IPS DF 6.9 (cell line): ENCODE results near the gene BPIFB1.

Experiments used
- DNase-seq: peaks from one replicate; pipeline ENCODE4 v3.0.0-alpha.2; 2013; ENCODE audit warnings: low read depth, low spot score
- H3K27ac ChIP-seq: one replicate; pipeline ENCODE4 v1.5.1; 2013; ENCODE audit warnings: low read length, control low read depth
- H3K27me3 ChIP-seq: 2 replicates; pipeline ENCODE4 v1.6.1; 2013; ENCODE audit warnings: mild to moderate bottlenecking, low read length; ENCODE audit not compliant: control insufficient read depth, insufficient read depth
- H3K36me3 ChIP-seq: 2 replicates; pipeline ENCODE4 v1.6.1; 2013; ENCODE audit warnings: low read length; ENCODE audit not compliant: control insufficient read depth, insufficient read depth
- H3K4me1 ChIP-seq: 2 replicates; pipeline ENCODE4 v1.6.1; 2013; ENCODE audit warnings: low read length; ENCODE audit not compliant: control insufficient read depth, insufficient read depth
- H3K4me3 ChIP-seq: 2 replicates; pipeline ENCODE4 v1.5.1; 2013; ENCODE audit warnings: mild to moderate bottlenecking, low read length
- H3K9me3 ChIP-seq: 2 replicates; pipeline ENCODE4 v1.6.1; 2013; ENCODE audit warnings: low read length, inconsistent platforms; ENCODE audit not compliant: control insufficient read depth, insufficient read depth
- WGBS: extraction: QIAGEN DNeasy Blood & Tissue Kit; methylation state at CpG from one replicate; pipeline ENCODE4 v1.1.7; 2013; ENCODE audit warnings: mixed read lengths, missing lambda C conversion rate; ENCODE audit not compliant: insufficient read length, insufficient coverage; 5-methylcytosine and 5-hydroxymethylcytosine counted together

BPIFB1 gene

GRCh38 chr20:33282991-33283555, at the start of gene BPIFB1:
TSS of gene BPIFB1 (plus strand) at chr20:33283214. CDS start at chr20:33286074, 2,860 bp downstream.
- H3K4me1 ChIP-seq = no peaks in the 10 kb centered on the region
- H3K36me3 ChIP-seq = no peaks in the 10 kb centered on the region
- H3K27me3 ChIP-seq = no peaks in the 10 kb centered on the region
- no peak within 1 kb of the TSS for H3K4me3 ChIP-seq
- no CpG with 5 or more reads among the region's 13 CpGs for WGBS
- no peak for DNase-seq
- no peak within 1 kb of the TSS for H3K27ac ChIP-seq
- no peaks in the 10 kb centered on the region for H3K9me3 ChIP-seq

- no peak overlapping the region for H3K4me3 ChIP-seq
- no peak for DNase-seq
- H3K27ac ChIP-seq = no peak overlapping the region
- no peaks in the 10 kb centered on the region for H3K9me3 ChIP-seq
- H3K27me3 ChIP-seq = no peaks in the 10 kb centered on the region
- no peaks in the 10 kb centered on the region for H3K4me1 ChIP-seq
- no peaks in the 10 kb centered on the region for H3K36me3 ChIP-seq
- WGBS = no CpG with 5 or more reads among the region's 2 CpGs
These were observed 49.0 kb upstream of the BPIFB1 start for GRCh38 chr20:33234050-33234449.

GRCh38 chr20:33235696-33236095, 47.3 kb upstream of the BPIFB1 start, which contains the start of gene BPIFA1:
TSS of gene BPIFA1 (plus strand) at chr20:33235996. CDS start at chr20:33237712, 1,716 bp downstream.
- no peak for DNase-seq
- no peak within 1 kb of the TSS for H3K27ac ChIP-seq

GRCh38 chr20:33236351-33236750, 46.7 kb upstream of the BPIFB1 start:
- no peaks in the 10 kb centered on the region for H3K4me1 ChIP-seq
- DNase-seq = no peak
- WGBS = no CpG with 5 or more reads among the region's 1 CpG
- H3K27ac ChIP-seq = no peak overlapping the region
- no peak overlapping the region for H3K4me3 ChIP-seq
- H3K27me3 ChIP-seq = no peaks in the 10 kb centered on the region
- H3K36me3 ChIP-seq = no peaks in the 10 kb centered on the region
- H3K9me3 ChIP-seq = no peaks in the 10 kb centered on the region

More at GRCh38 chr20:33235696-33236095, 47.3 kb upstream of the BPIFB1 start, which contains the start of gene BPIFA1:
- Histone ChIP-seq H3K4me1 (no peaks in the 10 kb centered on the region), H3K27me3 (no peaks in the 10 kb centered on the region), H3K4me3 (no peak within 1 kb of the TSS), H3K36me3 (no peaks in the 10 kb centered on the region), H3K9me3 (no peaks in the 10 kb centered on the region)
- WGBS = no CpG with 5 or more reads among the region's 5 CpGs

- Histone ChIP-seq H3K4me1 (no peaks in the 10 kb centered on the region), H3K9me3 (no peaks in the 10 kb centered on the region), H3K36me3 (no peaks in the 10 kb centered on the region), H3K4me3 (no peak overlapping the region), H3K27ac (no peak overlapping the region), H3K27me3 (no peaks in the 10 kb centered on the region)
- WGBS = no CpG with 5 or more reads among the region's 6 CpGs
- no peak for DNase-seq
These were observed 45.0 kb upstream of the BPIFB1 start for GRCh38 chr20:33237989-33238388.

GRCh38 chr20:33239418-33239817, 43.6 kb upstream of the BPIFB1 start:
- no peaks in the 10 kb centered on the region for H3K27me3 ChIP-seq
- no CpG with 5 or more reads among the region's 1 CpG for WGBS
- H3K4me3 ChIP-seq = no peak overlapping the region
- H3K36me3 ChIP-seq = no peaks in the 10 kb centered on the region
- H3K4me1 ChIP-seq = no peaks in the 10 kb centered on the region
- H3K27ac ChIP-seq = no peak overlapping the region
- no peaks in the 10 kb centered on the region for H3K9me3 ChIP-seq
- DNase-seq = no peak

GRCh38 chr20:33239979-33240736, 42.9 kb upstream of the BPIFB1 start:
- DNase-seq = no peak
- no peak overlapping the region for H3K27ac ChIP-seq
- no peaks in the 10 kb centered on the region for H3K36me3 ChIP-seq
- no peaks in the 10 kb centered on the region for H3K27me3 ChIP-seq
- WGBS = 100% methylated on average over 1 of the region's 4 CpGs
- H3K9me3 ChIP-seq = no peaks in the 10 kb centered on the region
- H3K4me1 ChIP-seq = no peaks in the 10 kb centered on the region
- H3K4me3 ChIP-seq = no peak overlapping the region

- no peaks in the 10 kb centered on the region for H3K36me3 ChIP-seq
- no peak for DNase-seq
These were observed 42.1 kb upstream of the BPIFB1 start for GRCh38 chr20:33240923-33241322.

GRCh38 chr20:33242319-33243100, 40.5 kb upstream of the BPIFB1 start:
- H3K4me1 ChIP-seq = no peaks in the 10 kb centered on the region
- no peaks in the 10 kb centered on the region for H3K9me3 ChIP-seq
- no peak overlapping the region for H3K4me3 ChIP-seq
- WGBS = no CpG with 5 or more reads among the region's 7 CpGs
- no peak for DNase-seq
- no peaks in the 10 kb centered on the region for H3K27me3 ChIP-seq
- H3K27ac ChIP-seq = no peak overlapping the region
- H3K36me3 ChIP-seq = no peaks in the 10 kb centered on the region

More at GRCh38 chr20:33240923-33241322, 42.1 kb upstream of the BPIFB1 start:
- no peaks in the 10 kb centered on the region for H3K27me3 ChIP-seq
- no CpG with 5 or more reads among the region's 5 CpGs for WGBS
- H3K9me3 ChIP-seq = no peaks in the 10 kb centered on the region
- H3K4me3 ChIP-seq = no peak overlapping the region
- no peaks in the 10 kb centered on the region for H3K4me1 ChIP-seq
- H3K27ac ChIP-seq = no peak overlapping the region

GRCh38 chr20:33246077-33246476, 36.9 kb upstream of the BPIFB1 start:
- Histone ChIP-seq H3K9me3 (no peaks in the 10 kb centered on the region), H3K4me3 (no peak overlapping the region), H3K27ac (no peak overlapping the region), H3K4me1 (no peaks in the 10 kb centered on the region), H3K36me3 (no peaks in the 10 kb centered on the region), H3K27me3 (no peaks in the 10 kb centered on the region)
- no peak for DNase-seq
- no CpG with 5 or more reads among the region's 3 CpGs for WGBS
